GM12878 (cell line): ENCODE results near the gene APOBEC3C. TPM values are rescaled to one million over a fixed set of nuclear protein-coding genes. Genes with fewer than 3 reads are reported as not detected.

Source experiments
- ATAC-seq: fragments of 200-7000 bp; cut with Tn5 transposase; 3 replicates; pipeline ENCODE4 v1.9.1; 2020; ENCODE audit warnings: mild to moderate bottlenecking, moderate library complexity
- BruUV-seq: library from RNA; stranded (reverse); fragments of 400-500 nt; replicated peaks from 2 replicates; lab custom pipeline; 2021; lab: Mats Ljungman, UMichigan
- CTCF ChIA-PET: fragments of 300-600 bp; sonication (Branson Sonifier 250); formaldehyde crosslinking; extraction: SDS; loops from one replicate; lab custom pipeline; 2021; ENCODE audit warnings: inconsistent platforms; lab: Yijun Ruan, JAX
- POLR2A ChIA-PET: fragments of 350-600 bp; formaldehyde crosslinking; extraction: SDS; loops from one replicate; lab custom pipeline; 2021; ENCODE audit warnings: inconsistent platforms; lab: Charles Lee
- RAD21 ChIA-PET: fragments of 300-600 bp; sonication (Branson Sonifier 250); formaldehyde crosslinking; loops from one replicate; lab custom pipeline; 2023; ENCODE audit warnings: antibody characterized with exemption; ENCODE audit not compliant: unreplicated experiment; lab: Charles Lee
- SMC1A ChIA-PET: fragments of 300-600 bp; sonication (Branson Sonifier 250); formaldehyde crosslinking; loops from one replicate; lab custom pipeline; 2023; ENCODE audit not compliant: unreplicated experiment, uncharacterized antibody; lab: Charles Lee
- DNase-seq: peaks from one replicate; pipeline ENCODE4 v3.0.0-alpha.2; 2011; ENCODE audit warnings: low read depth, low spot score
- FAIRE-seq: peaks from 3 replicates; lab custom pipeline; 2011; peaks lifted over from hg19 to GRCh38; lab: Jason Lieb, UNC
- H2AFZ ChIP-seq: 2 replicates; pipeline ENCODE4 v1.6.0; 2011; ENCODE audit warnings: low read depth, low read length, control low read depth; ENCODE audit not compliant: control insufficient read depth
- H3K27ac ChIP-seq: 2 replicates; pipeline ENCODE4 v1.5.1; 2011; ENCODE audit warnings: control low read depth; ENCODE audit not compliant: control insufficient read depth, insufficient read depth
- H3K27me3 ChIP-seq, 2 experiments: replicated peaks in 1 of 2; 2 replicates each; pipeline versions ENCODE4 v1.6.0 to v1.6.1; 2011; ENCODE audit warnings: low read length in 1 of 2; ENCODE audit not compliant: control insufficient read depth in 2 of 2, insufficient read depth in 2 of 2
- H3K36me3 ChIP-seq, 2 experiments: 2 replicates each; pipeline ENCODE4 v1.5.1; 2011; ENCODE audit warnings: low read length in 1 of 2; ENCODE audit not compliant: control insufficient read depth in 2 of 2, insufficient read depth in 2 of 2
- H3K4me1 ChIP-seq: 2 replicates; pipeline ENCODE4 v1.6.1; 2011; ENCODE audit warnings: mild to moderate bottlenecking, low read length, moderate library complexity, mixed read lengths; ENCODE audit not compliant: control insufficient read depth, insufficient read depth
- H3K4me2 ChIP-seq: 2 replicates; pipeline ENCODE4 v1.6.0; 2011; ENCODE audit warnings: control low read depth; ENCODE audit not compliant: control insufficient read depth, insufficient read depth
- H3K4me3 ChIP-seq: fragments of 200-600 bp; sonication (generic); 2 replicates; pipeline ENCODE4 v1.5.1; 2016
- H3K79me2 ChIP-seq: 2 replicates; pipeline ENCODE4 v1.6.0; 2011; ENCODE audit warnings: low read length; ENCODE audit not compliant: control insufficient read depth, insufficient read depth
- H3K9ac ChIP-seq: 2 replicates; pipeline ENCODE4 v1.8.0; 2011; ENCODE audit warnings: low read length, control low read depth, mixed read lengths; ENCODE audit not compliant: control insufficient read depth, insufficient read depth
- H3K9me3 ChIP-seq: replicated peaks from 3 replicates; pipeline ENCODE4 v1.5.1; 2011; ENCODE audit warnings: mild to moderate bottlenecking, low read length; ENCODE audit not compliant: control insufficient read depth, insufficient read depth
- H4K20me1 ChIP-seq: 2 replicates; pipeline ENCODE4 v1.6.0; 2011; ENCODE audit not compliant: control insufficient read depth, insufficient read depth
- ASH2L ChIP-seq: fragments of 300-600, 200-600 bp; sonication (generic); IDR thresholded peaks from 2 replicates; pipeline ENCODE4 v1.6.1; 2017; ENCODE audit warnings: low read depth, mild to moderate bottlenecking, borderline replicate concordance
- CBX5 ChIP-seq: sonication (generic); IDR thresholded peaks from 2 replicates; pipeline ENCODE4 v1.6.1; 2016; ENCODE audit warnings: low read depth, moderate library complexity, mild to moderate bottlenecking, inconsistent platforms
- CEBPB ChIP-seq, 2 experiments: fragments of 150-350 bp in 1 of 2; IDR thresholded peaks; 2 replicates each; pipeline ENCODE4 v1.6.1; 2012 to 2014; ENCODE audit warnings: low read depth in 2 of 2, low read length in 2 of 2, borderline replicate concordance in 1 of 2, inconsistent platforms in 1 of 2
- MEF2A ChIP-seq: IDR thresholded peaks from 2 replicates; pipeline ENCODE4 v1.6.1; 2011; ENCODE audit warnings: low read depth, mild to moderate bottlenecking, low read length, moderate library complexity; ENCODE audit not compliant: insufficient read depth
- NR2F1 ChIP-seq: fragments of 450-650 bp; conservative IDR thresholded peaks from 2 replicates; pipeline ENCODE4 v1.6.1; 2017; ENCODE audit warnings: mild to moderate bottlenecking
- RB1 ChIP-seq: fragments of 450-650 bp; formaldehyde crosslinking; IDR thresholded peaks from 2 replicates; pipeline ENCODE4 v1.6.1; 2017; ENCODE audit warnings: mild to moderate bottlenecking, borderline replicate concordance
- RFX5 ChIP-seq: IDR thresholded peaks from 2 replicates; pipeline ENCODE4 v1.6.1; 2011; ENCODE audit warnings: low read depth, low read length, improper control_type of control experiment
- SREBF1 ChIP-seq: IDR thresholded peaks from 2 replicates; pipeline ENCODE4 v1.6.1; 2012; ENCODE audit warnings: mild to moderate bottlenecking, low read length
- ZNF207 ChIP-seq: fragments of 450-650 bp; IDR thresholded peaks from 2 replicates; pipeline ENCODE4 v1.6.1; 2014; ENCODE audit warnings: antibody characterized with exemption, mild to moderate bottlenecking, borderline replicate concordance
- WGBS: methylation state at CpG from one replicate; pipeline ENCODE4 v1.1.6; 2016; ENCODE audit warnings: low lambda C conversion rate; ENCODE audit not compliant: insufficient replicate concordance, insufficient coverage; ENCODE audit errors: missing lambda C conversion rate; 5-methylcytosine and 5-hydroxymethylcytosine counted together
- in situ Hi-C: fragments of 300-500 bp; cut with MboI; formaldehyde crosslinking; loops from 9 replicates; pipeline ENCODE4 v1.14.3; 2018; ENCODE audit warnings: mixed read lengths
- intact Hi-C: fragments of 100-400 bp; cut with micrococcal nuclease; formaldehyde crosslinking; loops from one replicate; pipeline ENCODE4 v1.14.2; 2022; ENCODE audit not compliant: unreplicated experiment
- polyA plus RNA-seq, 11 experiments: library from polyadenylated mRNA; depleted of rRNA in 4 of 11; unstranded in 6 of 11; stranded (reverse) in 5 of 11; fragments of >200 nt; fragmentation: Nextera tagmentation in 4 of 11; fragmentation: Illumina TruSeq in 1 of 11; extraction: Ambion mirVana in 4 of 11; extraction: Trizol in 1 of 11; gene quantifications; 1 replicate in 1 of 11; 2 replicates in 10 of 11; pipeline versions ENCODE4 v1.2.1 to v1.2.3, GENCODE V29; 2011 to 2016; ENCODE audit warnings: inconsistent platforms in 2 of 11, missing spikeins in 2 of 11, low read depth in 1 of 11
- total RNA-seq, 4 experiments: library from RNA; depleted of rRNA in 3 of 4; stranded (reverse); fragments of >200 nt in 3 of 4; fragmentation: Illumina TruSeq in 1 of 4; extraction: Trizol in 1 of 4; gene quantifications; 2 replicates each; pipeline versions ENCODE4 v1.2.1 to v1.2.3, GENCODE V29; 2013 to 2021
- TF ChIP-seq, protein P1 (sequence below): IDR thresholded peaks from 2 replicates; pipeline ENCODE4 v1.6.1; 2012; ENCODE audit warnings: low read depth, low read length, improper control_type of control experiment
- TF ChIP-seq, protein P2 (sequence below): IDR thresholded peaks from 2 replicates; pipeline ENCODE4 v1.6.1; 2012; ENCODE audit warnings: low read length, inconsistent platforms

APOBEC3C gene
- total and polyA plus RNA-seq, 10 of the 15 experiments (the other 5 are each of a cell fraction or from before 2014, with no cell fraction given) = 22.9 to 290 (median 156) TPM

DNA sequence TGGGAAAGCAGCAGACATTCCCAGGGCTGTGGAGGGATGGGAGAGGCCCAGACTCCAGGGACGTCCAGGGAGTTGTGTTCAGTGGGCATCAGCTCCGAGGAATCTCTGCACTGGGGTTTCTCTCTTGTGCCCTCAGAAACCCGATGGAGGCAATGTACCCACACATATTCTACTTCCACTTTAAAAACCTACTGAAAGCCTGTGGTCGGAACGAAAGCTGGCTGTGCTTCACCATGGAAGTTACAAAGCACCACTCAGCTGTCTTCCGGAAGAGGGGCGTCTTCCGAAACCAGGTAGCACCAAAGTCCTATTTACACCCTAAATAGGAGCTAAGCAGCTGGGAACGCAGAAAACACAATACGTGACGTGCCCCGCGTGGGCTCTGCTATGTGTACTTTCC lies 15.2 kb downstream of the APOBEC3C start:
- intact Hi-C loops = no loop called here
- ChIA-PET CTCF (interaction anchor here (0.6 kb wide), 1 partner anchor 24 kb away, joined by 3 read pairs; no protein-coding TSS in a partner anchor), POLR2A (interaction anchor here (0.6 to 1.6 kb wide), 2 partner anchors 9 to 10 kb away, joined by 3 to 4 read pairs; no protein-coding TSS in a partner anchor)
- Histone ChIP-seq H2AFZ (no peak overlapping the region), H3K27me3 (no peaks in the 10 kb centered on the region), H3K36me3 (peaks cover under 1 to 2% of the 10 kb centered on the region in 2 experiments; a peak in 2 of 4 replicates), H3K27ac (no peak overlapping the region), H3K79me2 (no peaks in the 10 kb centered on the region; the same call in 1 of the 2 replicates)
- TF ChIP-seq RFX5 = no peak
- no peak for TF ChIP-seq ZNF207
- TF ChIP-seq MEF2A = no peak
- TF ChIP-seq NR2F1 = no peak
- TF ChIP-seq, protein P1, sequence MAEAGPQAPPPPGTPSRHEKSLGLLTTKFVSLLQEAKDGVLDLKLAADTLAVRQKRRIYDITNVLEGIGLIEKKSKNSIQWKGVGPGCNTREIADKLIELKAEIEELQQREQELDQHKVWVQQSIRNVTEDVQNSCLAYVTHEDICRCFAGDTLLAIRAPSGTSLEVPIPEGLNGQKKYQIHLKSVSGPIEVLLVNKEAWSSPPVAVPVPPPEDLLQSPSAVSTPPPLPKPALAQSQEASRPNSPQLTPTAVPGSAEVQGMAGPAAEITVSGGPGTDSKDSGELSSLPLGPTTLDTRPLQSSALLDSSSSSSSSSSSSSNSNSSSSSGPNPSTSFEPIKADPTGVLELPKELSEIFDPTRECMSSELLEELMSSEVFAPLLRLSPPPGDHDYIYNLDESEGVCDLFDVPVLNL = no peak
- TF ChIP-seq ASH2L = no peak
- no peak for TF ChIP-seq CBX5
- TF ChIP-seq RB1 = no peak
- no peak for TF ChIP-seq SREBF1
- TF ChIP-seq CEBPB (IDR thresholded peaks at IDR 0.05; ENCODE audit: borderline replicate concordance in 1 of 2, low read depth in 2 of 2, low read length in 2 of 2) = no peak
- TF ChIP-seq, protein P2, sequence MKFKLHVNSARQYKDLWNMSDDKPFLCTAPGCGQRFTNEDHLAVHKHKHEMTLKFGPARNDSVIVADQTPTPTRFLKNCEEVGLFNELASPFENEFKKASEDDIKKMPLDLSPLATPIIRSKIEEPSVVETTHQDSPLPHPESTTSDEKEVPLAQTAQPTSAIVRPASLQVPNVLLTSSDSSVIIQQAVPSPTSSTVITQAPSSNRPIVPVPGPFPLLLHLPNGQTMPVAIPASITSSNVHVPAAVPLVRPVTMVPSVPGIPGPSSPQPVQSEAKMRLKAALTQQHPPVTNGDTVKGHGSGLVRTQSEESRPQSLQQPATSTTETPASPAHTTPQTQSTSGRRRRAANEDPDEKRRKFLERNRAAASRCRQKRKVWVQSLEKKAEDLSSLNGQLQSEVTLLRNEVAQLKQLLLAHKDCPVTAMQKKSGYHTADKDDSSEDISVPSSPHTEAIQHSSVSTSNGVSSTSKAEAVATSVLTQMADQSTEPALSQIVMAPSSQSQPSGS = no peak
- TF ChIP-seq, all 136 proteins: peak for 0
- BruUV-seq = no TSS peak
- no peak overlapping the region for H3K9ac ChIP-seq
- ATAC-seq = no peak
- H3K4me1 ChIP-seq = peaks cover 4% of the 10 kb centered on the region
- 98% methylated on average over 13 of the region's 13 CpGs for WGBS
- no peak overlapping the region for H3K4me2 ChIP-seq
- FAIRE-seq = no peak
- no peak for DNase-seq
- H4K20me1 ChIP-seq = no peaks in the 10 kb centered on the region
- RAD21 ChIA-PET = interaction anchor here (0.7 kb wide), 1 partner anchor 337 kb away, joined by 3 read pairs; no protein-coding TSS in a partner anchor
- H3K9me3 ChIP-seq = no peaks in the 10 kb centered on the region
- no peak overlapping the region for H3K4me3 ChIP-seq
- in situ Hi-C loops = no loop called here
- SMC1A ChIA-PET = interaction anchor here (1.6 kb wide), 1 partner anchor 48 kb away, joined by 3 read pairs; the partner anchor contains the start of gene APOBEC3G
